GM12878 (cell line): ENCODE results near the gene SALL4. TPM values are rescaled to one million over a fixed set of nuclear protein-coding genes. Genes with fewer than 3 reads are reported as not detected.

Experiments used
- ATAC-seq: fragments of 200-7000 bp; cut with Tn5 transposase; 3 replicates; pipeline ENCODE4 v1.9.1; 2020; ENCODE audit warnings: mild to moderate bottlenecking, moderate library complexity
- BruUV-seq: library from RNA; stranded (reverse); fragments of 400-500 nt; replicated peaks from 2 replicates; lab custom pipeline; 2021; lab: Mats Ljungman, UMichigan
- CTCF ChIA-PET: fragments of 300-600 bp; sonication (Branson Sonifier 250); formaldehyde crosslinking; extraction: SDS; loops from one replicate; lab custom pipeline; 2021; ENCODE audit warnings: inconsistent platforms; lab: Yijun Ruan, JAX
- POLR2A ChIA-PET: fragments of 350-600 bp; formaldehyde crosslinking; extraction: SDS; loops from one replicate; lab custom pipeline; 2021; ENCODE audit warnings: inconsistent platforms; lab: Charles Lee
- RAD21 ChIA-PET: fragments of 300-600 bp; sonication (Branson Sonifier 250); formaldehyde crosslinking; loops from one replicate; lab custom pipeline; 2023; ENCODE audit warnings: antibody characterized with exemption; ENCODE audit not compliant: unreplicated experiment; lab: Charles Lee
- SMC1A ChIA-PET: fragments of 300-600 bp; sonication (Branson Sonifier 250); formaldehyde crosslinking; loops from one replicate; lab custom pipeline; 2023; ENCODE audit not compliant: unreplicated experiment, uncharacterized antibody; lab: Charles Lee
- DNase-seq: peaks from one replicate; pipeline ENCODE4 v3.0.0-alpha.2; 2011; ENCODE audit warnings: low read depth, low spot score
- FAIRE-seq: peaks from 3 replicates; lab custom pipeline; 2011; peaks lifted over from hg19 to GRCh38; lab: Jason Lieb, UNC
- H2AFZ ChIP-seq: 2 replicates; pipeline ENCODE4 v1.6.0; 2011; ENCODE audit warnings: low read depth, low read length, control low read depth; ENCODE audit not compliant: control insufficient read depth
- H3K27ac ChIP-seq: 2 replicates; pipeline ENCODE4 v1.5.1; 2011; ENCODE audit warnings: control low read depth; ENCODE audit not compliant: control insufficient read depth, insufficient read depth
- H3K27me3 ChIP-seq, 2 experiments: replicated peaks in 1 of 2; 2 replicates each; pipeline versions ENCODE4 v1.6.0 to v1.6.1; 2011; ENCODE audit warnings: low read length in 1 of 2; ENCODE audit not compliant: control insufficient read depth in 2 of 2, insufficient read depth in 2 of 2
- H3K36me3 ChIP-seq, 2 experiments: 2 replicates each; pipeline ENCODE4 v1.5.1; 2011; ENCODE audit warnings: low read length in 1 of 2; ENCODE audit not compliant: control insufficient read depth in 2 of 2, insufficient read depth in 2 of 2
- H3K4me1 ChIP-seq: 2 replicates; pipeline ENCODE4 v1.6.1; 2011; ENCODE audit warnings: mild to moderate bottlenecking, low read length, moderate library complexity, mixed read lengths; ENCODE audit not compliant: control insufficient read depth, insufficient read depth
- H3K4me2 ChIP-seq: 2 replicates; pipeline ENCODE4 v1.6.0; 2011; ENCODE audit warnings: control low read depth; ENCODE audit not compliant: control insufficient read depth, insufficient read depth
- H3K4me3 ChIP-seq: fragments of 200-600 bp; sonication (generic); 2 replicates; pipeline ENCODE4 v1.5.1; 2016
- H3K79me2 ChIP-seq: 2 replicates; pipeline ENCODE4 v1.6.0; 2011; ENCODE audit warnings: low read length; ENCODE audit not compliant: control insufficient read depth, insufficient read depth
- H3K9ac ChIP-seq: 2 replicates; pipeline ENCODE4 v1.8.0; 2011; ENCODE audit warnings: low read length, control low read depth, mixed read lengths; ENCODE audit not compliant: control insufficient read depth, insufficient read depth
- H3K9me3 ChIP-seq: replicated peaks from 3 replicates; pipeline ENCODE4 v1.5.1; 2011; ENCODE audit warnings: mild to moderate bottlenecking, low read length; ENCODE audit not compliant: control insufficient read depth, insufficient read depth
- H4K20me1 ChIP-seq: 2 replicates; pipeline ENCODE4 v1.6.0; 2011; ENCODE audit not compliant: control insufficient read depth, insufficient read depth
- DPF2 ChIP-seq: fragments of 450-650 bp; IDR thresholded peaks from 2 replicates; pipeline ENCODE4 v1.6.1; 2017; ENCODE audit warnings: mild to moderate bottlenecking
- HDAC6 ChIP-seq: fragments of 200-600 bp; sonication (generic); IDR thresholded peaks from one replicate; pipeline ENCODE4 v1.8.0; 2017; ENCODE audit warnings: antibody characterized with exemption; ENCODE audit not compliant: unreplicated experiment
- IRF4 ChIP-seq: IDR thresholded peaks from 2 replicates; pipeline ENCODE4 v1.6.1; 2011; ENCODE audit warnings: low read depth, low read length
- MTA3 ChIP-seq: IDR thresholded peaks from 2 replicates; pipeline ENCODE4 v1.6.1; 2012; ENCODE audit warnings: low read length, inconsistent platforms, borderline replicate concordance
- PAX8 ChIP-seq: fragments of 450-650 bp; IDR thresholded peaks from 2 replicates; pipeline ENCODE4 v1.6.1; 2017; ENCODE audit warnings: mild to moderate bottlenecking, moderate library complexity
- RAD51 ChIP-seq: fragments of 450-650 bp; IDR thresholded peaks from 2 replicates; pipeline ENCODE4 v1.6.1; 2016; ENCODE audit warnings: moderate library complexity, mild to moderate bottlenecking, inconsistent platforms
- SMARCA5 ChIP-seq: fragments of 450-650 bp; IDR thresholded peaks from 2 replicates; pipeline ENCODE4 v1.6.1; 2017; ENCODE audit warnings: mild to moderate bottlenecking
- SP1 ChIP-seq: IDR thresholded peaks from one replicate; pipeline ENCODE4 v1.6.1; 2011; ENCODE audit warnings: low read depth, low read length
- SUPT20H ChIP-seq: IDR thresholded peaks from 2 replicates; pipeline ENCODE4 v1.6.1; 2011; ENCODE audit warnings: low read depth, mild to moderate bottlenecking, low read length, moderate library complexity, borderline replicate concordance; ENCODE audit not compliant: control insufficient read depth
- TBL1XR1 ChIP-seq: IDR thresholded peaks from 2 replicates; pipeline ENCODE4 v1.6.1; 2012; ENCODE audit warnings: low read depth, low read length, improper control_type of control experiment
- ZSCAN29 ChIP-seq: fragments of 450-650 bp; IDR thresholded peaks from 2 replicates; pipeline ENCODE4 v1.6.1; 2017; ENCODE audit warnings: mild to moderate bottlenecking, moderate library complexity
- WGBS: methylation state at CpG from one replicate; pipeline ENCODE4 v1.1.6; 2016; ENCODE audit warnings: low lambda C conversion rate; ENCODE audit not compliant: insufficient replicate concordance, insufficient coverage; ENCODE audit errors: missing lambda C conversion rate; 5-methylcytosine and 5-hydroxymethylcytosine counted together
- in situ Hi-C: fragments of 300-500 bp; cut with MboI; formaldehyde crosslinking; loops from 9 replicates; pipeline ENCODE4 v1.14.3; 2018; ENCODE audit warnings: mixed read lengths
- intact Hi-C: fragments of 100-400 bp; cut with micrococcal nuclease; formaldehyde crosslinking; loops from one replicate; pipeline ENCODE4 v1.14.2; 2022; ENCODE audit not compliant: unreplicated experiment
- polyA plus RNA-seq, 11 experiments: library from polyadenylated mRNA; depleted of rRNA in 4 of 11; unstranded in 6 of 11; stranded (reverse) in 5 of 11; fragments of >200 nt; fragmentation: Nextera tagmentation in 4 of 11; fragmentation: Illumina TruSeq in 1 of 11; extraction: Ambion mirVana in 4 of 11; extraction: Trizol in 1 of 11; gene quantifications; 1 replicate in 1 of 11; 2 replicates in 10 of 11; pipeline versions ENCODE4 v1.2.1 to v1.2.3, GENCODE V29; 2011 to 2016; ENCODE audit warnings: inconsistent platforms in 2 of 11, missing spikeins in 2 of 11, low read depth in 1 of 11
- total RNA-seq, 4 experiments: library from RNA; depleted of rRNA in 3 of 4; stranded (reverse); fragments of >200 nt in 3 of 4; fragmentation: Illumina TruSeq in 1 of 4; extraction: Trizol in 1 of 4; gene quantifications; 2 replicates each; pipeline versions ENCODE4 v1.2.1 to v1.2.3, GENCODE V29; 2013 to 2021
- TF ChIP-seq, protein P1 (sequence below): IDR thresholded peaks from 2 replicates; pipeline ENCODE4 v1.6.1; 2011; ENCODE audit warnings: mild to moderate bottlenecking, low read depth, low read length, moderate library complexity; ENCODE audit not compliant: insufficient replicate concordance

SALL4 gene
- total and polyA plus RNA-seq, 10 of the 15 experiments (the other 5 are each of a cell fraction or from before 2014, with no cell fraction given), result 0.08 to 1.1 (median 0.23) TPM; not detected in 7

DNA sequence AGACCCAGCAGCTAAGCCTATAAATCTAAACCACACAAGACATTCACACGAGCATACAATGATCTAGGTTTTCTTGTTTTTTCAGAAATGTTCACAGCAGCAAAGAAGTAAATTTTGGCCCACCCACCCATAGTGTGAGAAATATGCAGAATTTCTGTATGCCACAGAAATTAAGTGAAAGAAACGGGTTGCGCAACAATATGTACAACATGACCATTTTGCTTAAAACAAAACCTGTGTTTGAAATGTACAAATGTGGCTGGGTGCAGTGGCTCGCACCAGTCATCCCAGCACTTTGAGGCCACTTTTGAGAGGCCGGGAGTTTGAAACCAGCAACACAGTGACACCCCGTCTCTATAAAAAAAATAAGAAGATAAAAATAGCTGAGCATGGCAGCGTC, 9.4 kb downstream of the SALL4 start:
- RAD21 ChIA-PET, result no interaction called here
- SMC1A ChIA-PET, result interaction anchor here (0.8 kb wide), 1 partner anchor 37 kb away, joined by 3 read pairs; no protein-coding TSS in a partner anchor
- H3K9ac ChIP-seq, result no peak overlapping the region
- 41% methylated on average over 7 of the region's 7 CpGs for WGBS
- no peaks in the 10 kb centered on the region; a peak in 2 of 4 replicates for H3K27me3 ChIP-seq
- no peak overlapping the region for H3K4me3 ChIP-seq
- POLR2A ChIA-PET, result no interaction called here
- DNase-seq (no peak), ATAC-seq (no peak), FAIRE-seq (no peak)
- H3K4me1 ChIP-seq, result no peaks in the 10 kb centered on the region
- no peak for TF ChIP-seq MTA3
- TF ChIP-seq SUPT20H, result no peak
- no peak for TF ChIP-seq DPF2
- no peak for TF ChIP-seq ZSCAN29
- no peak for TF ChIP-seq IRF4
- TF ChIP-seq RAD51, result no peak
- no peak for TF ChIP-seq SP1
- TF ChIP-seq, protein P1, sequence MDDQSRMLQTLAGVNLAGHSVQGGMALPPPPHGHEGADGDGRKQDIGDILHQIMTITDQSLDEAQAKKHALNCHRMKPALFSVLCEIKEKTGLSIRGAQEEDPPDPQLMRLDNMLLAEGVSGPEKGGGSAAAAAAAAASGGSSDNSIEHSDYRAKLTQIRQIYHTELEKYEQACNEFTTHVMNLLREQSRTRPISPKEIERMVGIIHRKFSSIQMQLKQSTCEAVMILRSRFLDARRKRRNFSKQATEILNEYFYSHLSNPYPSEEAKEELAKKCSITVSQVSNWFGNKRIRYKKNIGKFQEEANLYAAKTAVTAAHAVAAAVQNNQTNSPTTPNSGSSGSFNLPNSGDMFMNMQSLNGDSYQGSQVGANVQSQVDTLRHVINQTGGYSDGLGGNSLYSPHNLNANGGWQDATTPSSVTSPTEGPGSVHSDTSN, result no peak
- TF ChIP-seq PAX8, result no peak
- TF ChIP-seq SMARCA5, result no peak
- TF ChIP-seq TBL1XR1, result no peak
- no peak for TF ChIP-seq HDAC6
- CTCF ChIA-PET, result no interaction called here
- no peak overlapping the region for H3K4me2 ChIP-seq
- in situ Hi-C loops, result no loop called here
- H3K79me2 ChIP-seq, result no peaks in the 10 kb centered on the region
- no peaks in the 10 kb centered on the region for H4K20me1 ChIP-seq
- no peaks in the 10 kb centered on the region for H3K9me3 ChIP-seq
- BruUV-seq, result no TSS peak
- intact Hi-C loops, result no loop called here
- no peaks in the 10 kb centered on the region for H3K36me3 ChIP-seq
- H3K27ac ChIP-seq, result no peak overlapping the region
- no peak overlapping the region for H2AFZ ChIP-seq
